Esophagus squamous epithelium (tissue), 4 donors: ENCODE results near the gene CYB561A3.

Experiments
- POLR2A ChIP-seq, 4 donors: fragments of 450-650 bp; IDR thresholded peaks; one replicate each; pipeline ENCODE4 v1.6.1; 2017; ENCODE audit warnings: antibody characterized with exemption in 4 of 4, mild to moderate bottlenecking in 4 of 4, moderate library complexity in 3 of 4
- TF ChIP-seq, protein P1 (sequence below), 6 experiments: fragments of 450-650 bp in 4 of 6; fragments of 200-600 bp in 2 of 6; sonication (generic) in 2 of 6; IDR thresholded peaks; one replicate each; pipeline ENCODE4 v1.5.1; 2016 to 2019; ENCODE audit warnings: antibody characterized with exemption in 6 of 6, mild to moderate bottlenecking in 4 of 6, moderate library complexity in 4 of 6

DNA sequence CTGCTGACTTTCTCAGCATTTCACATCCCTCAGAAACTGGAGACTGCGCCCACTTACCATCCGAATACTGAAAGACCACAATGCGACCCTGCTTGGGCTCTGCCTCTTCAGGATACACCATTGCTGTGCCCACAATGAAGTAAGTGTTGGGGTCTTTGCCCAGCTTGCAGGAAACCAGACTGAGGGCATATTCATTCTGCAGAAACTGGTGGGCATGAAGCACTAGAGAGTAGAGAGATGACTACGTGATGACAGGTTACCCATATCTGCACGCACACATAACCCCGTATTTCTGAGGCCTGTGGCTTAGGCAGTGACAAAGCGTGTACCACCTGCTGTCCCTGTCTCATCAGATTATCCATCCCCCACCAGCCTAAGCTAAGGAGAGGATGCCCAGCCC, 51.9 kb downstream of the CYB561A3 start:
- TF ChIP-seq POLR2A (IDR thresholded peaks at IDR 0.05): no peak
- TF ChIP-seq, protein P1, sequence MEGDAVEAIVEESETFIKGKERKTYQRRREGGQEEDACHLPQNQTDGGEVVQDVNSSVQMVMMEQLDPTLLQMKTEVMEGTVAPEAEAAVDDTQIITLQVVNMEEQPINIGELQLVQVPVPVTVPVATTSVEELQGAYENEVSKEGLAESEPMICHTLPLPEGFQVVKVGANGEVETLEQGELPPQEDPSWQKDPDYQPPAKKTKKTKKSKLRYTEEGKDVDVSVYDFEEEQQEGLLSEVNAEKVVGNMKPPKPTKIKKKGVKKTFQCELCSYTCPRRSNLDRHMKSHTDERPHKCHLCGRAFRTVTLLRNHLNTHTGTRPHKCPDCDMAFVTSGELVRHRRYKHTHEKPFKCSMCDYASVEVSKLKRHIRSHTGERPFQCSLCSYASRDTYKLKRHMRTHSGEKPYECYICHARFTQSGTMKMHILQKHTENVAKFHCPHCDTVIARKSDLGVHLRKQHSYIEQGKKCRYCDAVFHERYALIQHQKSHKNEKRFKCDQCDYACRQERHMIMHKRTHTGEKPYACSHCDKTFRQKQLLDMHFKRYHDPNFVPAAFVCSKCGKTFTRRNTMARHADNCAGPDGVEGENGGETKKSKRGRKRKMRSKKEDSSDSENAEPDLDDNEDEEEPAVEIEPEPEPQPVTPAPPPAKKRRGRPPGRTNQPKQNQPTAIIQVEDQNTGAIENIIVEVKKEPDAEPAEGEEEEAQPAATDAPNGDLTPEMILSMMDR (IDR thresholded peaks at IDR 0.05): no peak
